ENCODE data around the gene ACER2. TPM values are rescaled to one million over a fixed set of nuclear protein-coding genes. Genes with fewer than 3 reads are reported as not detected.

The ACER2 gene
- total RNA-seq, 1 donor from 2014 or later: 30.5 TPM

GRCh38 chr9:19405771-19406170, 3.0 kb upstream of the ACER2 start:
- Mint-ChIP-seq H3K9me3 (ENCODE audit: unreplicated experiment) (peaks cover 22% of the 10 kb centered on the region), H3K4me1 (ENCODE audit: low read depth, unreplicated experiment) (peaks cover 7% of the 10 kb centered on the region), H3K4me3 (ENCODE audit: unreplicated experiment) (no peak overlapping the region), H3K27me3 (ENCODE audit: unreplicated experiment) (peaks cover 16% of the 10 kb centered on the region), H3K27ac (ENCODE audit: unreplicated experiment) (no peak overlapping the region), H3K36me3 (ENCODE audit: unreplicated experiment) (peaks cover 12% of the 10 kb centered on the region)
- no peak for TF ChIP-seq CTCF (IDR thresholded peaks at IDR 0.05; ENCODE audit: partially characterized antibody, unreplicated experiment)
- no peak for DNase-seq

- DNase-seq: peak; percentile 67
- Mint-ChIP-seq H3K4me1 (ENCODE audit: low read depth, unreplicated experiment) (peaks cover 16% of the 10 kb centered on the region), H3K9me3 (ENCODE audit: unreplicated experiment) (peaks cover 22% of the 10 kb centered on the region), H3K4me3 (ENCODE audit: unreplicated experiment) (peak overlapping the region; percentile 83), H3K27me3 (ENCODE audit: unreplicated experiment) (peaks cover 16% of the 10 kb centered on the region), H3K27ac (ENCODE audit: unreplicated experiment) (peak overlapping the region; percentile 89), H3K36me3 (ENCODE audit: unreplicated experiment) (peaks cover 11% of the 10 kb centered on the region)
- TF ChIP-seq CTCF (IDR thresholded peaks at IDR 0.05; ENCODE audit: partially characterized antibody, unreplicated experiment): no peak
Measured at GRCh38 chr9:19408316-19408692, 505 bp upstream of the ACER2 start.

- peak overlapping the region; percentile 100 for H3K27ac Mint-ChIP-seq (ENCODE audit: unreplicated experiment)
- peaks cover 4% of the 10 kb centered on the region for H3K36me3 Mint-ChIP-seq (ENCODE audit: unreplicated experiment)
- TF ChIP-seq CTCF (IDR thresholded peaks at IDR 0.05; ENCODE audit: partially characterized antibody, unreplicated experiment): no peak
- H3K9me3 Mint-ChIP-seq (ENCODE audit: unreplicated experiment): peaks cover 21% of the 10 kb centered on the region
- H3K27me3 Mint-ChIP-seq (ENCODE audit: unreplicated experiment): peaks cover 18% of the 10 kb centered on the region
- peak overlapping the region; percentile 99 for H3K4me3 Mint-ChIP-seq (ENCODE audit: unreplicated experiment)
- peaks cover 24% of the 10 kb centered on the region for H3K4me1 Mint-ChIP-seq (ENCODE audit: low read depth, unreplicated experiment)
- no peak for DNase-seq
Measured at GRCh38 chr9:19409401-19410194, 789 bp downstream of the ACER2 start.

- no peak for DNase-seq
- Mint-ChIP-seq H3K27me3 (ENCODE audit: unreplicated experiment) (peaks cover 18% of the 10 kb centered on the region), H3K4me1 (ENCODE audit: low read depth, unreplicated experiment) (peaks cover 26% of the 10 kb centered on the region), H3K27ac (ENCODE audit: unreplicated experiment) (peak overlapping the region; percentile 100), H3K36me3 (ENCODE audit: unreplicated experiment) (peaks cover 4% of the 10 kb centered on the region), H3K4me3 (ENCODE audit: unreplicated experiment) (peak overlapping the region; percentile 99), H3K9me3 (ENCODE audit: unreplicated experiment) (peaks cover 22% of the 10 kb centered on the region)
- TF ChIP-seq CTCF (IDR thresholded peaks at IDR 0.05; ENCODE audit: partially characterized antibody, unreplicated experiment): no peak
Measured at GRCh38 chr9:19410195-19410503, 1.3 kb downstream of the ACER2 start.

GRCh38 chr9:19410594-19410993, 1.8 kb downstream of the ACER2 start:
- Mint-ChIP-seq H3K27ac (ENCODE audit: unreplicated experiment) (peak overlapping the region; percentile 100), H3K36me3 (ENCODE audit: unreplicated experiment) (peaks cover 4% of the 10 kb centered on the region), H3K4me1 (ENCODE audit: low read depth, unreplicated experiment) (peaks cover 26% of the 10 kb centered on the region), H3K4me3 (ENCODE audit: unreplicated experiment) (peak overlapping the region; percentile 99), H3K27me3 (ENCODE audit: unreplicated experiment) (peaks cover 18% of the 10 kb centered on the region), H3K9me3 (ENCODE audit: unreplicated experiment) (peaks cover 22% of the 10 kb centered on the region)
- DNase-seq: no peak
- no peak for TF ChIP-seq CTCF (IDR thresholded peaks at IDR 0.05; ENCODE audit: partially characterized antibody, unreplicated experiment)

All from glutamatergic neuron (in vitro differentiated cells).